GM19372 (cell line): ENCODE data around the gene PSMB2.
"Not testable (repeated sequence)": the region's sequence is repeated elsewhere in the genome, so short reads cannot be mapped to it uniquely, and the experiment has no call there.

Experiments
- ATAC-seq: cut with Tn5 transposase; IDR thresholded peaks from one replicate; pipeline ENCODE4 v1.9.1; 2021; ENCODE audit warnings: mild to moderate bottlenecking, low read depth, moderate library complexity; ENCODE audit not compliant: unreplicated experiment

PSMB2 gene

GRCh38 chr1:35641233-35641866 is at the start of gene PSMB2:
Gene PSMB2, minus strand, starts transcription at chr1:35641526. Its CDS starts 94 bp downstream, at chr1:35641432.
- ATAC-seq, result peak; percentile 93

GRCh38 chr1:35691080-35691479 is 49.8 kb upstream of the PSMB2 start:
- no peak for ATAC-seq

GRCh38 chr1:35690103-35690502 is 48.8 kb upstream of the PSMB2 start:
- not testable (repeated sequence) for ATAC-seq

GRCh38 chr1:35688161-35688560 is 46.8 kb upstream of the PSMB2 start:
- ATAC-seq, result no peak

- ATAC-seq, result no peak
Measured at GRCh38 chr1:35683012-35683411, 41.7 kb upstream of the PSMB2 start.

GRCh38 chr1:35680271-35680670 is 38.9 kb upstream of the PSMB2 start:
- no peak for ATAC-seq

- no peak for ATAC-seq
Measured at GRCh38 chr1:35675773-35676172, 34.4 kb upstream of the PSMB2 start.

GRCh38 chr1:35674111-35674510 is 32.8 kb upstream of the PSMB2 start:
- no peak for ATAC-seq

- ATAC-seq, result no peak
Measured at GRCh38 chr1:35672116-35672515, 30.8 kb upstream of the PSMB2 start.

GRCh38 chr1:35668506-35668905 is 27.2 kb upstream of the PSMB2 start:
- no peak for ATAC-seq

- ATAC-seq, result no peak
Measured at GRCh38 chr1:35666916-35667315, 25.6 kb upstream of the PSMB2 start.

GRCh38 chr1:35666216-35666615 is 24.9 kb upstream of the PSMB2 start:
- no peak for ATAC-seq

GRCh38 chr1:35663434-35663833 is 22.1 kb upstream of the PSMB2 start:
- ATAC-seq, result no peak

GRCh38 chr1:35661474-35661795 is 20.1 kb upstream of the PSMB2 start:
- no peak for ATAC-seq

- no peak for ATAC-seq
Measured at GRCh38 chr1:35660581-35661473, 19.5 kb upstream of the PSMB2 start.

- ATAC-seq, result no peak
Measured at GRCh38 chr1:35659589-35659988, 18.3 kb upstream of the PSMB2 start.

- no peak for ATAC-seq
Measured at GRCh38 chr1:35657851-35658250, 16.5 kb upstream of the PSMB2 start.

- no peak for ATAC-seq
Measured at GRCh38 chr1:35656863-35657232, 15.5 kb upstream of the PSMB2 start.

GRCh38 chr1:35656148-35656862 is 15.0 kb upstream of the PSMB2 start:
- no peak for ATAC-seq

GRCh38 chr1:35655196-35655595 is 13.9 kb upstream of the PSMB2 start:
- ATAC-seq, result no peak

- ATAC-seq, result no peak
Measured at GRCh38 chr1:35650416-35650815, 9.1 kb upstream of the PSMB2 start.
